Liver (tissue), 3 donors: ENCODE results near the gene GRAP2.

Experiments used
- SP1 ChIP-seq: IDR thresholded peaks from 2 replicates; pipeline ENCODE4 v1.6.1; 2018; ENCODE audit warnings: antibody characterized with exemption, mild to moderate bottlenecking
- TAF1 ChIP-seq: conservative IDR thresholded peaks from 2 replicates; pipeline ENCODE4 v1.6.1; 2016; ENCODE audit warnings: antibody characterized with exemption, mild to moderate bottlenecking
- TF ChIP-seq, protein P1 (sequence below): fragments of 150-350 bp; IDR thresholded peaks from 2 replicates; pipeline ENCODE4 v1.5.1; 2017; ENCODE audit warnings: improper control_type of control experiment, low read depth, low read length; ENCODE audit not compliant: missing input control
- TF ChIP-seq, protein P2 (sequence below): IDR thresholded peaks from 2 replicates; pipeline ENCODE4 v1.6.1; 2016; ENCODE audit warnings: antibody characterized with exemption
- donor health status: healthy.
- donor health status: healthy.

DNA sequence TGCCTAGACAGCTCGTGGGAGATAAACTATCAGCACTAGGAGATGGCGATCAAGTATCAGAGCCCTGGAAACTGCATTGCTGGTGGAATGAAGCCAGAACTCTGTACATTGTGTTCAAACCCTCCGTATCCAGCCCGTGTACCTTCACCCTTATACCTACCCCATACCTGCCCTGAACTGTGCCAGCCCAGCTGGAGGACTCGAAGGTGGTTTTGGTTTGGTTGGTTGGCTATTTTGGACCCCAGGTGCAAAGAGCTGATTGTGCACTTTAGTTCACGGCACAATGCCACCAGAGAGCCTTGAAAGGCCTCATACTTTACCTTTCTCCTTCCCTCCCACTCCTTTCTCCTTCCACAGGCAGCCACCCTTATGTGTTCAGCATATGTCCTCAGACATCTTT lies 109.9 kb downstream of the GRAP2 start:
- TF ChIP-seq, protein P1, sequence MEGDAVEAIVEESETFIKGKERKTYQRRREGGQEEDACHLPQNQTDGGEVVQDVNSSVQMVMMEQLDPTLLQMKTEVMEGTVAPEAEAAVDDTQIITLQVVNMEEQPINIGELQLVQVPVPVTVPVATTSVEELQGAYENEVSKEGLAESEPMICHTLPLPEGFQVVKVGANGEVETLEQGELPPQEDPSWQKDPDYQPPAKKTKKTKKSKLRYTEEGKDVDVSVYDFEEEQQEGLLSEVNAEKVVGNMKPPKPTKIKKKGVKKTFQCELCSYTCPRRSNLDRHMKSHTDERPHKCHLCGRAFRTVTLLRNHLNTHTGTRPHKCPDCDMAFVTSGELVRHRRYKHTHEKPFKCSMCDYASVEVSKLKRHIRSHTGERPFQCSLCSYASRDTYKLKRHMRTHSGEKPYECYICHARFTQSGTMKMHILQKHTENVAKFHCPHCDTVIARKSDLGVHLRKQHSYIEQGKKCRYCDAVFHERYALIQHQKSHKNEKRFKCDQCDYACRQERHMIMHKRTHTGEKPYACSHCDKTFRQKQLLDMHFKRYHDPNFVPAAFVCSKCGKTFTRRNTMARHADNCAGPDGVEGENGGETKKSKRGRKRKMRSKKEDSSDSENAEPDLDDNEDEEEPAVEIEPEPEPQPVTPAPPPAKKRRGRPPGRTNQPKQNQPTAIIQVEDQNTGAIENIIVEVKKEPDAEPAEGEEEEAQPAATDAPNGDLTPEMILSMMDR = no peak
- TF ChIP-seq SP1 (no peak), TAF1 (no peak)
- TF ChIP-seq, protein P2, sequence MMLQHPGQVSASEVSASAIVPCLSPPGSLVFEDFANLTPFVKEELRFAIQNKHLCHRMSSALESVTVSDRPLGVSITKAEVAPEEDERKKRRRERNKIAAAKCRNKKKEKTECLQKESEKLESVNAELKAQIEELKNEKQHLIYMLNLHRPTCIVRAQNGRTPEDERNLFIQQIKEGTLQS = no peak
